GM23338 (cell line): ENCODE results near the gene MSH2. TPM values are rescaled to one million over a fixed set of nuclear protein-coding genes. Genes with fewer than 3 reads are reported as not detected.

Experiments
- ATAC-seq: fragments of 200-7000 bp; cut with Tn5 transposase; 3 replicates; pipeline ENCODE4 v1.9.1; 2020
- DNase-seq: peaks from one replicate; pipeline ENCODE4 v3.0.0-alpha.2; 2015; ENCODE audit warnings: low spot score
- H2AFZ ChIP-seq: fragments of 200-600 bp; sonication (generic); 2 replicates; pipeline ENCODE4 v1.8.0; 2016; ENCODE audit warnings: antibody characterized with exemption, mild to moderate bottlenecking, moderate library complexity
- H3F3A ChIP-seq: fragments of 200-600 bp; sonication (generic); replicated peaks from 2 replicates; pipeline ENCODE4 v1.8.0; 2017; ENCODE audit warnings: antibody characterized with exemption, mixed run types, low read depth
- H3K27ac ChIP-seq: fragments of 200-600 bp; sonication (generic); 2 replicates; pipeline ENCODE4 v1.6.1; 2016; ENCODE audit warnings: low read depth
- H3K27me3 ChIP-seq: fragments of 200-600 bp; sonication (generic); 2 replicates; pipeline ENCODE4 v1.8.0; 2016; ENCODE audit warnings: mild to moderate bottlenecking, mixed run types, moderate library complexity; ENCODE audit not compliant: insufficient read depth
- H3K36me3 ChIP-seq: fragments of 200-600 bp; sonication (generic); 2 replicates; pipeline ENCODE4 v1.8.0; 2016; ENCODE audit warnings: mild to moderate bottlenecking; ENCODE audit not compliant: insufficient read depth
- H3K4me1 ChIP-seq: fragments of 200-600 bp; sonication (generic); 2 replicates; pipeline ENCODE4 v1.8.0; 2016; ENCODE audit warnings: mild to moderate bottlenecking, moderate library complexity; ENCODE audit not compliant: insufficient read depth
- H3K4me2 ChIP-seq: fragments of 200-600 bp; sonication (generic); 2 replicates; pipeline ENCODE4 v1.7.1; 2017; ENCODE audit warnings: mixed run types
- H3K4me3 ChIP-seq: fragments of 200-600 bp; sonication (generic); 2 replicates; pipeline ENCODE4 v1.6.1; 2016; ENCODE audit warnings: mixed run types
- H3K79me2 ChIP-seq: fragments of 200-600 bp; sonication (generic); replicated peaks from 2 replicates; pipeline ENCODE4 v1.8.0; 2017; ENCODE audit warnings: mild to moderate bottlenecking; ENCODE audit not compliant: insufficient read depth
- H3K9me2 ChIP-seq: fragments of 200-600 bp; sonication (generic); 2 replicates; pipeline ENCODE4 v1.8.0; 2017; ENCODE audit not compliant: insufficient read depth
- H4K20me1 ChIP-seq: fragments of 200-600 bp; sonication (generic); replicated peaks from 2 replicates; pipeline ENCODE4 v1.8.0; 2017; ENCODE audit warnings: mild to moderate bottlenecking; ENCODE audit not compliant: insufficient read depth
- H3K27ac Mint-ChIP-seq: 2 replicates; pipeline ENCODE4 v1.8.0; 2020; ENCODE audit warnings: inconsistent platforms, mild to moderate bottlenecking, moderate library complexity, mixed read lengths
- H3K27me3 Mint-ChIP-seq: 3 replicates; pipeline ENCODE4 v1.8.0; 2022; ENCODE audit warnings: low read depth, mild to moderate bottlenecking, moderate library complexity, mixed read lengths, inconsistent platforms; ENCODE audit not compliant: insufficient read depth, poor library complexity
- H3K36me3 Mint-ChIP-seq: 3 replicates; pipeline ENCODE4 v1.8.0; 2021; ENCODE audit warnings: low read depth, mild to moderate bottlenecking, inconsistent platforms, moderate library complexity, mixed read lengths
- H3K4me1 Mint-ChIP-seq: 3 replicates; pipeline ENCODE4 v1.8.0; 2020; ENCODE audit warnings: mild to moderate bottlenecking, inconsistent platforms, mixed read lengths
- H3K4me3 Mint-ChIP-seq: 3 replicates; pipeline ENCODE4 v1.8.0; 2021; ENCODE audit warnings: moderate library complexity, mild to moderate bottlenecking, inconsistent platforms, mixed read lengths
- H3K9me3 Mint-ChIP-seq: 3 replicates; pipeline ENCODE4 v1.8.0; 2020; ENCODE audit warnings: moderate library complexity, mild to moderate bottlenecking, inconsistent platforms, mixed read lengths
- POLR2AphosphoS5 ChIP-seq: IDR thresholded peaks from 2 replicates; pipeline ENCODE4 v1.6.1; 2016; ENCODE audit warnings: antibody characterized with exemption, low read depth
- ZNF114 ChIP-seq: fragments of 250-450 bp; sonication (Bioruptor Pico); IDR thresholded peaks from 2 replicates; pipeline ENCODE4 v1.5.0; 2020; ENCODE audit warnings: mild to moderate bottlenecking, moderate library complexity
- polyA plus RNA-seq: library from polyadenylated mRNA; unstranded; fragments of >200 nt; fragmentation: Nextera tagmentation; extraction: Ambion mirVana; gene quantifications from 2 replicates; pipeline ENCODE4 v1.2.1, GENCODE V29; 2016
- total RNA-seq: library from RNA; depleted of rRNA; stranded (reverse); fragments of >200 nt; shearing (Covaris generic); gene quantifications from 2 replicates; pipeline ENCODE4 v1.2.3, GENCODE V29; 2014
- TF ChIP-seq, protein P1 (sequence below), 2 experiments: fragments of 200-600 bp in 1 of 2; sonication (generic) in 1 of 2; conservative IDR thresholded peaks; 2 replicates each; pipeline versions ENCODE4 v1.5.1 to v1.6.1; 2016 to 2017; ENCODE audit warnings: antibody characterized with exemption in 2 of 2, low read depth in 2 of 2, mild to moderate bottlenecking in 2 of 2, moderate library complexity in 1 of 2
- TF ChIP-seq, protein P2 (sequence below): IDR thresholded peaks from one replicate; pipeline ENCODE4 v1.6.1; 2018; ENCODE audit warnings: antibody characterized with exemption; ENCODE audit not compliant: unreplicated experiment
- TF ChIP-seq, protein P3 (sequence below): fragments of 250-450 bp; sonication (Bioruptor Pico); IDR thresholded peaks from 2 replicates; pipeline ENCODE4 v1.5.0; 2020; ENCODE audit warnings: mild to moderate bottlenecking, moderate library complexity

MSH2 gene
- total and polyA plus RNA-seq, 2 experiments from 2014 or later = 156 to 249 TPM

DNA sequence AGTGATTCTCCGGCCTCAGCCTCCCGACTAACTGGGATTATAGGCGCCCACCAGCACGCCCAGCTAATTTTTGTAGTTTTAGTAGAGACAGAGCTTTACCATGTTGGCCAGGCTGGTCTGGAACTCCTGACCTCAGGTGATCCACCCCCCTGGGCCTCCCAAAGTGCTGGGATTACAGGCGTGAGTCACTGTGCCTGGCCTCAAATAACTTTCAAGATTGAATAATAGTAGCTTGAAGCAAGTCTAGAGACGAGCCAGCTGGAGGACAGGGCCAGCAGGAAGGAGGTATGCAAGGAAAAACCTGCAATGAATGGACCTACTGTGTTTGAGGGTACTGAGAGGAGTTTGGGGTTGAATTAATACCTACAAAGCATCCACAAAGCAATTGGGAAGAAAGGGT lies 87.5 kb downstream of the MSH2 start (continued):
- TF ChIP-seq, protein P1, sequence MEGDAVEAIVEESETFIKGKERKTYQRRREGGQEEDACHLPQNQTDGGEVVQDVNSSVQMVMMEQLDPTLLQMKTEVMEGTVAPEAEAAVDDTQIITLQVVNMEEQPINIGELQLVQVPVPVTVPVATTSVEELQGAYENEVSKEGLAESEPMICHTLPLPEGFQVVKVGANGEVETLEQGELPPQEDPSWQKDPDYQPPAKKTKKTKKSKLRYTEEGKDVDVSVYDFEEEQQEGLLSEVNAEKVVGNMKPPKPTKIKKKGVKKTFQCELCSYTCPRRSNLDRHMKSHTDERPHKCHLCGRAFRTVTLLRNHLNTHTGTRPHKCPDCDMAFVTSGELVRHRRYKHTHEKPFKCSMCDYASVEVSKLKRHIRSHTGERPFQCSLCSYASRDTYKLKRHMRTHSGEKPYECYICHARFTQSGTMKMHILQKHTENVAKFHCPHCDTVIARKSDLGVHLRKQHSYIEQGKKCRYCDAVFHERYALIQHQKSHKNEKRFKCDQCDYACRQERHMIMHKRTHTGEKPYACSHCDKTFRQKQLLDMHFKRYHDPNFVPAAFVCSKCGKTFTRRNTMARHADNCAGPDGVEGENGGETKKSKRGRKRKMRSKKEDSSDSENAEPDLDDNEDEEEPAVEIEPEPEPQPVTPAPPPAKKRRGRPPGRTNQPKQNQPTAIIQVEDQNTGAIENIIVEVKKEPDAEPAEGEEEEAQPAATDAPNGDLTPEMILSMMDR (conservative IDR thresholded peaks at IDR 0.05; ENCODE audit: low read depth in 2 of 2) = no peak

DNA sequence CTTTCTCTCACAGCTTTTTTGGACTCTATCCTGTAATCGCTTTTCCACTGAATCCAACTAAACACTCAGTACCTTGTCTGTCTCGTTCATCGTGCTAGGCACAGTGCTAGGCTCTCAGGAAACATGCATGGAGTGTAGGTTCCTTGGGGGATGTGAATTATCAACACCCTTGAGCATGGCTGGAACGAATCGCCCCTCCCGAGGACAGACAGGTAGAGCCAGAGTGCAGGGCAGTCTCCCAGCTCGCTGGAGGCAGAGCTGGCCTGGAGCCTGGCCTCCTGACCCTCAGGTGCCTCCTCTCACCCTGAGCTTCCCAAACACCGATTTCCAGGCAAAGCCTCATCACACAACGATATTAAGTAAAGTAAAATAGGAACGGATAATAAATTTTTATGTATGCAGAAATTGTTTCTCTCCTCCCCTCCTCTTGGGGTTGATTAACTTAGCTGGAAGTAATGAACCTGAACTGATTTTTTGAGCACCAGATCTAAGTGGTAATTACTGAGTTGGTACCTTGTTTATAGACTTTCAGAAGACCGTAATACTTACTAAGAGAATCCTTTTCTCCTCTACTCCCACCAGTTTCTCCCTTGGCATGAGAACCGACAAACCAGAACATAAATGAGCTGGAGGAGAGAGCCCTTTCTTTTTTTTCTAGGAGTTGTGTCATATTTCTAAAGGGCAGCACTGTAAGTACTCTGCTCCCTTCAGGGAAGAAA lies 90.5 kb downstream of the MSH2 start:
- no peaks in the 10 kb centered on the region for H3K36me3 ChIP-seq
- no peaks in the 10 kb centered on the region; the same call in 1 of the 2 replicates for H4K20me1 ChIP-seq
- Mint-ChIP-seq H3K36me3 (peaks cover 22% of the 10 kb centered on the region), H3K4me3 (no peak overlapping the region), H3K9me3 (peaks cover 8% of the 10 kb centered on the region; the same call in 2 of the 3 replicates), H3K4me1 (peaks cover 19% of the 10 kb centered on the region; the same call in 2 of the 3 replicates), H3K27ac (no peak overlapping the region), H3K27me3 (peaks cover 2% of the 10 kb centered on the region)
- no peak overlapping the region for H3K4me3 ChIP-seq
- TF ChIP-seq POLR2AphosphoS5 (no peak), ZNF114 (no peak)
- TF ChIP-seq, protein P2, sequence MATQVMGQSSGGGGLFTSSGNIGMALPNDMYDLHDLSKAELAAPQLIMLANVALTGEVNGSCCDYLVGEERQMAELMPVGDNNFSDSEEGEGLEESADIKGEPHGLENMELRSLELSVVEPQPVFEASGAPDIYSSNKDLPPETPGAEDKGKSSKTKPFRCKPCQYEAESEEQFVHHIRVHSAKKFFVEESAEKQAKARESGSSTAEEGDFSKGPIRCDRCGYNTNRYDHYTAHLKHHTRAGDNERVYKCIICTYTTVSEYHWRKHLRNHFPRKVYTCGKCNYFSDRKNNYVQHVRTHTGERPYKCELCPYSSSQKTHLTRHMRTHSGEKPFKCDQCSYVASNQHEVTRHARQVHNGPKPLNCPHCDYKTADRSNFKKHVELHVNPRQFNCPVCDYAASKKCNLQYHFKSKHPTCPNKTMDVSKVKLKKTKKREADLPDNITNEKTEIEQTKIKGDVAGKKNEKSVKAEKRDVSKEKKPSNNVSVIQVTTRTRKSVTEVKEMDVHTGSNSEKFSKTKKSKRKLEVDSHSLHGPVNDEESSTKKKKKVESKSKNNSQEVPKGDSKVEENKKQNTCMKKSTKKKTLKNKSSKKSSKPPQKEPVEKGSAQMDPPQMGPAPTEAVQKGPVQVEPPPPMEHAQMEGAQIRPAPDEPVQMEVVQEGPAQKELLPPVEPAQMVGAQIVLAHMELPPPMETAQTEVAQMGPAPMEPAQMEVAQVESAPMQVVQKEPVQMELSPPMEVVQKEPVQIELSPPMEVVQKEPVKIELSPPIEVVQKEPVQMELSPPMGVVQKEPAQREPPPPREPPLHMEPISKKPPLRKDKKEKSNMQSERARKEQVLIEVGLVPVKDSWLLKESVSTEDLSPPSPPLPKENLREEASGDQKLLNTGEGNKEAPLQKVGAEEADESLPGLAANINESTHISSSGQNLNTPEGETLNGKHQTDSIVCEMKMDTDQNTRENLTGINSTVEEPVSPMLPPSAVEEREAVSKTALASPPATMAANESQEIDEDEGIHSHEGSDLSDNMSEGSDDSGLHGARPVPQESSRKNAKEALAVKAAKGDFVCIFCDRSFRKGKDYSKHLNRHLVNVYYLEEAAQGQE = no peak
- TF ChIP-seq, protein P3, sequence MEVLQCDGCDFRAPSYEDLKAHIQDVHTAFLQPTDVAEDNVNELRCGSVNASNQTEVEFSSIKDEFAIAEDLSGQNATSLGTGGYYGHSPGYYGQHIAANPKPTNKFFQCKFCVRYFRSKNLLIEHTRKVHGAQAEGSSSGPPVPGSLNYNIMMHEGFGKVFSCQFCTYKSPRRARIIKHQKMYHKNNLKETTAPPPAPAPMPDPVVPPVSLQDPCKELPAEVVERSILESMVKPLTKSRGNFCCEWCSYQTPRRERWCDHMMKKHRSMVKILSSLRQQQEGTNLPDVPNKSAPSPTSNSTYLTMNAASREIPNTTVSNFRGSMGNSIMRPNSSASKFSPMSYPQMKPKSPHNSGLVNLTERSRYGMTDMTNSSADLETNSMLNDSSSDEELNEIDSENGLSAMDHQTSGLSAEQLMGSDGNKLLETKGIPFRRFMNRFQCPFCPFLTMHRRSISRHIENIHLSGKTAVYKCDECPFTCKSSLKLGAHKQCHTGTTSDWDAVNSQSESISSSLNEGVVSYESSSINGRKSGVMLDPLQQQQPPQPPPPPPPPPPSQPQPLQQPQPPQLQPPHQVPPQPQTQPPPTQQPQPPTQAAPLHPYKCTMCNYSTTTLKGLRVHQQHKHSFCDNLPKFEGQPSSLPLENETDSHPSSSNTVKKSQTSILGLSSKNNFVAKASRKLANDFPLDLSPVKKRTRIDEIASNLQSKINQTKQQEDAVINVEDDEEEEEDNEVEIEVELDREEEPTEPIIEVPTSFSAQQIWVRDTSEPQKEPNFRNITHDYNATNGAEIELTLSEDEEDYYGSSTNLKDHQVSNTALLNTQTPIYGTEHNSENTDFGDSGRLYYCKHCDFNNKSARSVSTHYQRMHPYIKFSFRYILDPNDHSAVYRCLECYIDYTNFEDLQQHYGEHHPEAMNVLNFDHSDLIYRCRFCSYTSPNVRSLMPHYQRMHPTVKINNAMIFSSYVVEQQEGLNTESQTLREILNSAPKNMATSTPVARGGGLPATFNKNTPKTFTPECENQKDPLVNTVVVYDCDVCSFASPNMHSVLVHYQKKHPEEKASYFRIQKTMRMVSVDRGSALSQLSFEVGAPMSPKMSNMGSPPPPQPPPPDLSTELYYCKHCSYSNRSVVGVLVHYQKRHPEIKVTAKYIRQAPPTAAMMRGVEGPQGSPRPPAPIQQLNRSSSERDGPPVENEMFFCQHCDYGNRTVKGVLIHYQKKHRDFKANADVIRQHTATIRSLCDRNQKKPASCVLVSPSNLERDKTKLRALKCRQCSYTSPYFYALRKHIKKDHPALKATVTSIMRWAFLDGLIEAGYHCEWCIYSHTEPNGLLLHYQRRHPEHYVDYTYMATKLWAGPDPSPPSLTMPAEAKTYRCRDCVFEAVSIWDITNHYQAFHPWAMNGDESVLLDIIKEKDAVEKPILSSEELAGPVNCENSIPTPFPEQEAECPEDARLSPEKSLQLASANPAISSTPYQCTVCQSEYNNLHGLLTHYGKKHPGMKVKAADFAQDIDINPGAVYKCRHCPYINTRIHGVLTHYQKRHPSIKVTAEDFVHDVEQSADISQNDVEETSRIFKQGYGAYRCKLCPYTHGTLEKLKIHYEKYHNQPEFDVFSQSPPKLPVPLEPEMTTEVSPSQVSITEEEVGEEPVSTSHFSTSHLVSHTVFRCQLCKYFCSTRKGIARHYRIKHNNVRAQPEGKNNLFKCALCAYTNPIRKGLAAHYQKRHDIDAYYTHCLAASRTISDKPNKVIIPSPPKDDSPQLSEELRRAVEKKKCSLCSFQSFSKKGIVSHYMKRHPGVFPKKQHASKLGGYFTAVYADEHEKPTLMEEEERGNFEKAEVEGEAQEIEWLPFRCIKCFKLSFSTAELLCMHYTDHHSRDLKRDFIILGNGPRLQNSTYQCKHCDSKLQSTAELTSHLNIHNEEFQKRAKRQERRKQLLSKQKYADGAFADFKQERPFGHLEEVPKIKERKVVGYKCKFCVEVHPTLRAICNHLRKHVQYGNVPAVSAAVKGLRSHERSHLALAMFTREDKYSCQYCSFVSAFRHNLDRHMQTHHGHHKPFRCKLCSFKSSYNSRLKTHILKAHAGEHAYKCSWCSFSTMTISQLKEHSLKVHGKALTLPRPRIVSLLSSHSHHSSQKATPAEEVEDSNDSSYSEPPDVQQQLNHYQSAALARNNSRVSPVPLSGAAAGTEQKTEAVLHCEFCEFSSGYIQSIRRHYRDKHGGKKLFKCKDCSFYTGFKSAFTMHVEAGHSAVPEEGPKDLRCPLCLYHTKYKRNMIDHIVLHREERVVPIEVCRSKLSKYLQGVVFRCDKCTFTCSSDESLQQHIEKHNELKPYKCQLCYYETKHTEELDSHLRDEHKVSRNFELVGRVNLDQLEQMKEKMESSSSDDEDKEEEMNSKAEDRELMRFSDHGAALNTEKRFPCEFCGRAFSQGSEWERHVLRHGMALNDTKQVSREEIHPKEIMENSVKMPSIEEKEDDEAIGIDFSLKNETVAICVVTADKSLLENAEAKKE (CRISPR knock-in tag) = no peak
- H3K79me2 ChIP-seq = no peaks in the 10 kb centered on the region
- DNase-seq (no peak), ATAC-seq (no peak)
- 0 out of 2 replicates have a peak, but pooled peaks cover 6% of the 10 kb centered on the region for H3F3A ChIP-seq
- H3K4me2 ChIP-seq = no peak overlapping the region
- no peak overlapping the region for H2AFZ ChIP-seq
- no peaks in the 10 kb centered on the region for H3K27me3 ChIP-seq
- H3K9me2 ChIP-seq = 0 out of 2 replicates have a peak, but pooled peaks cover 16% of the 10 kb centered on the region
- 0 out of 2 replicates have a peak, but pooled peaks cover 9% of the 10 kb centered on the region for H3K4me1 ChIP-seq
- no peak overlapping the region for H3K27ac ChIP-seq
